GM12878 (cell line): ENCODE results near the gene VCL. TPM values are rescaled to one million over a fixed set of nuclear protein-coding genes. Genes with fewer than 3 reads are reported as not detected.

Source experiments
- ATAC-seq: fragments of 200-7000 bp; cut with Tn5 transposase; 3 replicates; pipeline ENCODE4 v1.9.1; 2020; ENCODE audit warnings: mild to moderate bottlenecking, moderate library complexity
- BruUV-seq: library from RNA; stranded (reverse); fragments of 400-500 nt; replicated peaks from 2 replicates; lab custom pipeline; 2021; lab: Mats Ljungman, UMichigan
- CTCF ChIA-PET: fragments of 300-600 bp; sonication (Branson Sonifier 250); formaldehyde crosslinking; extraction: SDS; loops from one replicate; lab custom pipeline; 2021; ENCODE audit warnings: inconsistent platforms; lab: Yijun Ruan, JAX
- POLR2A ChIA-PET: fragments of 350-600 bp; formaldehyde crosslinking; extraction: SDS; loops from one replicate; lab custom pipeline; 2021; ENCODE audit warnings: inconsistent platforms; lab: Charles Lee
- RAD21 ChIA-PET: fragments of 300-600 bp; sonication (Branson Sonifier 250); formaldehyde crosslinking; loops from one replicate; lab custom pipeline; 2023; ENCODE audit warnings: antibody characterized with exemption; ENCODE audit not compliant: unreplicated experiment; lab: Charles Lee
- SMC1A ChIA-PET: fragments of 300-600 bp; sonication (Branson Sonifier 250); formaldehyde crosslinking; loops from one replicate; lab custom pipeline; 2023; ENCODE audit not compliant: unreplicated experiment, uncharacterized antibody; lab: Charles Lee
- DNase-seq: peaks from one replicate; pipeline ENCODE4 v3.0.0-alpha.2; 2011; ENCODE audit warnings: low read depth, low spot score
- FAIRE-seq: peaks from 3 replicates; lab custom pipeline; 2011; peaks lifted over from hg19 to GRCh38; lab: Jason Lieb, UNC
- H2AFZ ChIP-seq: 2 replicates; pipeline ENCODE4 v1.6.0; 2011; ENCODE audit warnings: low read depth, low read length, control low read depth; ENCODE audit not compliant: control insufficient read depth
- H3K27ac ChIP-seq: 2 replicates; pipeline ENCODE4 v1.5.1; 2011; ENCODE audit warnings: control low read depth; ENCODE audit not compliant: control insufficient read depth, insufficient read depth
- H3K27me3 ChIP-seq, 2 experiments: replicated peaks in 1 of 2; 2 replicates each; pipeline versions ENCODE4 v1.6.0 to v1.6.1; 2011; ENCODE audit warnings: low read length in 1 of 2; ENCODE audit not compliant: control insufficient read depth in 2 of 2, insufficient read depth in 2 of 2
- H3K36me3 ChIP-seq, 2 experiments: 2 replicates each; pipeline ENCODE4 v1.5.1; 2011; ENCODE audit warnings: low read length in 1 of 2; ENCODE audit not compliant: control insufficient read depth in 2 of 2, insufficient read depth in 2 of 2
- H3K4me1 ChIP-seq: 2 replicates; pipeline ENCODE4 v1.6.1; 2011; ENCODE audit warnings: mild to moderate bottlenecking, low read length, moderate library complexity, mixed read lengths; ENCODE audit not compliant: control insufficient read depth, insufficient read depth
- H3K4me2 ChIP-seq: 2 replicates; pipeline ENCODE4 v1.6.0; 2011; ENCODE audit warnings: control low read depth; ENCODE audit not compliant: control insufficient read depth, insufficient read depth
- H3K4me3 ChIP-seq: fragments of 200-600 bp; sonication (generic); 2 replicates; pipeline ENCODE4 v1.5.1; 2016
- H3K79me2 ChIP-seq: 2 replicates; pipeline ENCODE4 v1.6.0; 2011; ENCODE audit warnings: low read length; ENCODE audit not compliant: control insufficient read depth, insufficient read depth
- H3K9ac ChIP-seq: 2 replicates; pipeline ENCODE4 v1.8.0; 2011; ENCODE audit warnings: low read length, control low read depth, mixed read lengths; ENCODE audit not compliant: control insufficient read depth, insufficient read depth
- H3K9me3 ChIP-seq: replicated peaks from 3 replicates; pipeline ENCODE4 v1.5.1; 2011; ENCODE audit warnings: mild to moderate bottlenecking, low read length; ENCODE audit not compliant: control insufficient read depth, insufficient read depth
- H4K20me1 ChIP-seq: 2 replicates; pipeline ENCODE4 v1.6.0; 2011; ENCODE audit not compliant: control insufficient read depth, insufficient read depth
- BACH1 ChIP-seq: fragments of 450-650 bp; IDR thresholded peaks from 2 replicates; pipeline ENCODE4 v1.6.1; 2017; ENCODE audit warnings: mild to moderate bottlenecking, borderline replicate concordance
- FOS ChIP-seq: IDR thresholded peaks from 3 replicates; pipeline ENCODE4 v1.6.1; 2011; ENCODE audit warnings: borderline replicate concordance; ENCODE audit not compliant: insufficient read length; ENCODE audit errors: extremely low read depth
- HDAC2 ChIP-seq: fragments of 200-600 bp; sonication (generic); IDR thresholded peaks from 2 replicates; pipeline ENCODE4 v1.6.1; 2017
- MEF2A ChIP-seq: IDR thresholded peaks from 2 replicates; pipeline ENCODE4 v1.6.1; 2011; ENCODE audit warnings: low read depth, mild to moderate bottlenecking, low read length, moderate library complexity; ENCODE audit not compliant: insufficient read depth
- RFX5 ChIP-seq: IDR thresholded peaks from 2 replicates; pipeline ENCODE4 v1.6.1; 2011; ENCODE audit warnings: low read depth, low read length, improper control_type of control experiment
- YY1 ChIP-seq: IDR thresholded peaks from 2 replicates; pipeline ENCODE4 v1.6.1; 2011; ENCODE audit warnings: low read depth, mild to moderate bottlenecking, low read length
- WGBS: methylation state at CpG from one replicate; pipeline ENCODE4 v1.1.6; 2016; ENCODE audit warnings: low lambda C conversion rate; ENCODE audit not compliant: insufficient replicate concordance, insufficient coverage; ENCODE audit errors: missing lambda C conversion rate; 5-methylcytosine and 5-hydroxymethylcytosine counted together
- in situ Hi-C: fragments of 300-500 bp; cut with MboI; formaldehyde crosslinking; loops from 9 replicates; pipeline ENCODE4 v1.14.3; 2018; ENCODE audit warnings: mixed read lengths
- intact Hi-C: fragments of 100-400 bp; cut with micrococcal nuclease; formaldehyde crosslinking; loops from one replicate; pipeline ENCODE4 v1.14.2; 2022; ENCODE audit not compliant: unreplicated experiment
- polyA plus RNA-seq, 11 experiments: library from polyadenylated mRNA; depleted of rRNA in 4 of 11; unstranded in 6 of 11; stranded (reverse) in 5 of 11; fragments of >200 nt; fragmentation: Nextera tagmentation in 4 of 11; fragmentation: Illumina TruSeq in 1 of 11; extraction: Ambion mirVana in 4 of 11; extraction: Trizol in 1 of 11; gene quantifications; 1 replicate in 1 of 11; 2 replicates in 10 of 11; pipeline versions ENCODE4 v1.2.1 to v1.2.3, GENCODE V29; 2011 to 2016; ENCODE audit warnings: inconsistent platforms in 2 of 11, missing spikeins in 2 of 11, low read depth in 1 of 11
- total RNA-seq, 4 experiments: library from RNA; depleted of rRNA in 3 of 4; stranded (reverse); fragments of >200 nt in 3 of 4; fragmentation: Illumina TruSeq in 1 of 4; extraction: Trizol in 1 of 4; gene quantifications; 2 replicates each; pipeline versions ENCODE4 v1.2.1 to v1.2.3, GENCODE V29; 2013 to 2021

Gene VCL
- total and polyA plus RNA-seq, 10 of the 15 experiments (the other 5 are each of a cell fraction or from before 2014, with no cell fraction given): 6.7 to 54.6 (median 24.3) TPM

DNA sequence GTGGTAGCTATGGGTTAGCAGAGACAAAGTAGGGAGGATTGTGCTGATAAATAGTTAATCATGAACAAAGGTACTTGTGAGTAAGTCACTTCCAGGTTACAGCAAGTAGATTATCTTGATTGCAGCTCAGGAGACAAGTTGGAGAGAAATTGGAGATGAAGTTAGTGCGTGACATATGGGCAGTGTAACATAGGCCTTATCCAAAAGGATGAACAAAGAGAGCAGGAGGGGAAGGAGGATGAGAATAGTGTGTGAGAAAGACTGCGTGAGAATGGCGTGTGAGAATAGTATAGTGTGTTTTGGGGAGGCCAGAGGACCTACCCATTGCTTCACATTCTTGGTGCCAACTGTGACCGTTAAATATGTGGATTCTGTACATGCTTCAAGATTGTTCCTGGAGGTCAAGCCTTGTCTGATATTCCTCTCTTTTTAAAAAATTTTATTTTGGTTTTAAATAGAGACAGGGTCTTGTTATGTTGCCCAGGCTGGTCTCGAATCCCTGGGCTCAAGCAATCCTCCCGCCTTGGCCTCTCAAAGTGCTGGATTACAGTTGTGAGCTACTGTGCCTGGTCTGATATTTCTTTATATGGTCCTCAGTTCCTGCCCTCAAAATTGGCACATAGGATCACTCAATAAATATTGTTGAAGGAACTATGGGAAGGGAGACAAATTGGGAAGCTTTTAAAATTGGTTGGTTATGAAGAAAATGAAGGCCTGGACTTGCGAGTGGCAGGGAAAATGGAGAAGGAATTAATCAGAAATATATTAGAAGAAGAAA, 3.2 kb downstream of the VCL start:
- no peak for DNase-seq
- TF ChIP-seq FOS: no peak
- TF ChIP-seq MEF2A: no peak
- no peak for TF ChIP-seq RFX5
- TF ChIP-seq YY1: no peak
- TF ChIP-seq BACH1: no peak
- TF ChIP-seq HDAC2: no peak
- POLR2A ChIA-PET: interaction anchor here (0.8 to 1.2 kb wide), 3 partner anchors 11 to 588 kb away, joined by 3 to 6 read pairs (median 3); no protein-coding TSS in a partner anchor
- BruUV-seq: no TSS peak
- whole genome bisulfite sequencing: 93% methylated on average over 7 of the region's 7 CpGs
- Histone ChIP-seq H2AFZ (no peak overlapping the region), H3K27ac (no peak overlapping the region), H3K4me3 (no peak overlapping the region), H3K79me2 (peaks cover 6% of the 10 kb centered on the region), H3K36me3 (no peaks in the 10 kb centered on the region), H3K4me1 (peaks cover 9% of the 10 kb centered on the region), H3K9me3 (no peaks in the 10 kb centered on the region), H3K9ac (no peak overlapping the region), H3K27me3 (no peaks in the 10 kb centered on the region), H3K4me2 (no peak overlapping the region), H4K20me1 (no peaks in the 10 kb centered on the region)
- in situ Hi-C loops (no loop called here), intact Hi-C loops (no loop called here)
- CTCF ChIA-PET: interaction anchor here (0.7 to 3.5 kb wide), 8 partner anchors 8 to 206 kb away, joined by 3 to 13 read pairs (median 4); no protein-coding TSS in a partner anchor
- RAD21 ChIA-PET: interaction anchor here (1.4 to 1.9 kb wide), 2 partner anchors 9 to 11 kb away, joined by 4 to 5 read pairs; no protein-coding TSS in a partner anchor
- no peak for ATAC-seq
- SMC1A ChIA-PET: interaction anchor here (1.3 to 5.2 kb wide), 9 partner anchors 9 to 79 kb away, joined by 3 to 22 read pairs (median 6); no protein-coding TSS in a partner anchor
- FAIRE-seq: peak; percentile 41
